ENCODE data around the gene SPRR2B.
"Not testable (repeated sequence)": the region's sequence is repeated elsewhere in the genome, so short reads cannot be mapped to it uniquely, and the experiment has no call there.

Gene SPRR2B

GRCh38 chr1:153071511-153071910, at the start of gene SPRR2B:
Gene SPRR2B, minus strand, starts transcription at chr1:153071611. Its CDS starts 772 bp downstream, at chr1:153070839.
- no peak for ATAC-seq
- Mint-ChIP-seq H3K4me1 (no peaks in the 10 kb centered on the region), H3K9me3 (no peaks in the 10 kb centered on the region), H3K27ac (no peak within 1 kb of the TSS), H3K4me3 (no peak within 1 kb of the TSS), H3K36me3 (no peaks in the 10 kb centered on the region)
- no peak for DNase-seq (ENCODE audit: low spot score in 2 of 2)

GRCh38 chr1:153120945-153121344, 49.5 kb upstream of the SPRR2B start:
- DNase-seq (ENCODE audit: low spot score in 2 of 2) (no peak), ATAC-seq (no peak)
- H3K9me3 Mint-ChIP-seq, result peaks cover 11% of the 10 kb centered on the region
- H3K4me3 Mint-ChIP-seq, result no peak overlapping the region
- H3K4me1 Mint-ChIP-seq, result no peaks in the 10 kb centered on the region
- no peak overlapping the region for H3K27ac Mint-ChIP-seq
- H3K36me3 Mint-ChIP-seq, result no peaks in the 10 kb centered on the region

GRCh38 chr1:153119491-153119971, 48.1 kb upstream of the SPRR2B start:
- no peak for DNase-seq (ENCODE audit: low spot score in 2 of 2)
- no peak overlapping the region for H3K27ac Mint-ChIP-seq
- no peaks in the 10 kb centered on the region for H3K4me1 Mint-ChIP-seq

GRCh38 chr1:153115264-153115663, 43.9 kb upstream of the SPRR2B start:
- DNase-seq (ENCODE audit: low spot score in 2 of 2); ATAC-seq; H3K4me1 Mint-ChIP-seq; H3K36me3 Mint-ChIP-seq; H3K9me3 Mint-ChIP-seq; H3K27ac Mint-ChIP-seq; H3K4me3 Mint-ChIP-seq: not testable (repeated sequence)

More at GRCh38 chr1:153119491-153119971, 48.1 kb upstream of the SPRR2B start:
- no peaks in the 10 kb centered on the region for H3K36me3 Mint-ChIP-seq
- H3K9me3 Mint-ChIP-seq, result peaks cover 2% of the 10 kb centered on the region
- H3K4me3 Mint-ChIP-seq, result no peak overlapping the region
- no peak for ATAC-seq

- Mint-ChIP-seq H3K36me3 (no peaks in the 10 kb centered on the region), H3K4me3 (no peak within 1 kb of the TSS), H3K4me1 (no peaks in the 10 kb centered on the region), H3K27ac (no peak within 1 kb of the TSS), H3K9me3 (no peaks in the 10 kb centered on the region)
- DNase-seq (ENCODE audit: low spot score in 2 of 2), result no peak
- ATAC-seq, result no peak
These were observed 42.0 kb upstream of the SPRR2B start, which contains the start of gene SPRR2F for GRCh38 chr1:153113416-153113815. Gene SPRR2F, minus strand, starts transcription at chr1:153113516. Its CDS starts 783 bp downstream, at chr1:153112733.

- not testable (repeated sequence) for H3K27ac Mint-ChIP-seq; DNase-seq (ENCODE audit: low spot score in 2 of 2); H3K36me3 Mint-ChIP-seq; H3K4me1 Mint-ChIP-seq; ATAC-seq; H3K4me3 Mint-ChIP-seq; H3K9me3 Mint-ChIP-seq
These were observed 41.0 kb upstream of the SPRR2B start for GRCh38 chr1:153112454-153112853.

GRCh38 chr1:153100245-153100644, 28.8 kb upstream of the SPRR2B start:
- H3K36me3 Mint-ChIP-seq, result no peaks in the 10 kb centered on the region
- no peak overlapping the region for H3K4me3 Mint-ChIP-seq
- DNase-seq (ENCODE audit: low spot score in 2 of 2), result no peak
- ATAC-seq, result no peak
- no peaks in the 10 kb centered on the region for H3K9me3 Mint-ChIP-seq
- no peak overlapping the region for H3K27ac Mint-ChIP-seq
- no peaks in the 10 kb centered on the region for H3K4me1 Mint-ChIP-seq

GRCh38 chr1:153099461-153100045, 28.1 kb upstream of the SPRR2B start:
- Mint-ChIP-seq H3K27ac (no peak overlapping the region), H3K9me3 (no peaks in the 10 kb centered on the region), H3K4me3 (no peak overlapping the region), H3K36me3 (no peaks in the 10 kb centered on the region), H3K4me1 (no peaks in the 10 kb centered on the region)
- no peak for DNase-seq (ENCODE audit: low spot score in 2 of 2)
- ATAC-seq, result no peak

- ATAC-seq (no peak), DNase-seq (ENCODE audit: low spot score in 2 of 2) (no peak)
- Mint-ChIP-seq H3K27ac (no peak overlapping the region), H3K4me3 (no peak overlapping the region), H3K4me1 (no peaks in the 10 kb centered on the region), H3K36me3 (no peaks in the 10 kb centered on the region), H3K9me3 (no peaks in the 10 kb centered on the region)
These were observed 24.4 kb upstream of the SPRR2B start for GRCh38 chr1:153095764-153096163.

- no peak within 1 kb of the TSS for H3K4me3 Mint-ChIP-seq
- DNase-seq (ENCODE audit: low spot score in 2 of 2), result no peak
- H3K27ac Mint-ChIP-seq, result no peak within 1 kb of the TSS
- H3K4me1 Mint-ChIP-seq, result no peaks in the 10 kb centered on the region
- ATAC-seq, result no peak
- no peaks in the 10 kb centered on the region for H3K9me3 Mint-ChIP-seq
- H3K36me3 Mint-ChIP-seq, result no peaks in the 10 kb centered on the region
These were observed 23.0 kb upstream of the SPRR2B start, which contains the start of gene SPRR2E for GRCh38 chr1:153094426-153094825. Gene SPRR2E, minus strand, starts transcription at chr1:153094526. Its CDS starts 775 bp downstream, at chr1:153093751.

- Mint-ChIP-seq H3K9me3 (no peaks in the 10 kb centered on the region), H3K36me3 (no peaks in the 10 kb centered on the region), H3K4me3 (no peak overlapping the region), H3K27ac (no peak overlapping the region), H3K4me1 (no peaks in the 10 kb centered on the region)
- ATAC-seq, result no peak
- no peak for DNase-seq (ENCODE audit: low spot score in 2 of 2)
These were observed 16.2 kb upstream of the SPRR2B start for GRCh38 chr1:153087652-153088051.

- ATAC-seq (no peak), DNase-seq (ENCODE audit: low spot score in 2 of 2) (no peak)
- H3K4me3 Mint-ChIP-seq, result no peak overlapping the region
- no peaks in the 10 kb centered on the region for H3K36me3 Mint-ChIP-seq
- H3K9me3 Mint-ChIP-seq, result peaks cover 5% of the 10 kb centered on the region
- no peaks in the 10 kb centered on the region for H3K4me1 Mint-ChIP-seq
- H3K27ac Mint-ChIP-seq, result no peak overlapping the region
These were observed 10.3 kb upstream of the SPRR2B start for GRCh38 chr1:153081736-153082135.

- H3K9me3 Mint-ChIP-seq, result no peaks in the 10 kb centered on the region
- no peak overlapping the region for H3K27ac Mint-ChIP-seq
- no peak for DNase-seq (ENCODE audit: low spot score in 2 of 2)
- H3K4me1 Mint-ChIP-seq, result no peaks in the 10 kb centered on the region
- H3K4me3 Mint-ChIP-seq, result no peak overlapping the region
- H3K36me3 Mint-ChIP-seq, result no peaks in the 10 kb centered on the region
- no peak for ATAC-seq
These were observed 1.7 kb upstream of the SPRR2B start for GRCh38 chr1:153072806-153073726.

GRCh38 chr1:153070243-153070642, 1.2 kb downstream of the SPRR2B start:
- Mint-ChIP-seq H3K36me3 (no peaks in the 10 kb centered on the region), H3K27ac (no peak overlapping the region), H3K9me3 (no peaks in the 10 kb centered on the region), H3K4me1 (no peaks in the 10 kb centered on the region), H3K4me3 (no peak overlapping the region)
- DNase-seq (ENCODE audit: low spot score in 2 of 2) (no peak), ATAC-seq (no peak)

GRCh38 chr1:153058826-153059784, 12.3 kb downstream of the SPRR2B start:
- no peak for ATAC-seq
- no peak overlapping the region for H3K27ac Mint-ChIP-seq
- H3K36me3 Mint-ChIP-seq, result no peaks in the 10 kb centered on the region
- no peaks in the 10 kb centered on the region for H3K4me1 Mint-ChIP-seq
- no peaks in the 10 kb centered on the region for H3K9me3 Mint-ChIP-seq
- H3K4me3 Mint-ChIP-seq, result no peak overlapping the region
- DNase-seq (ENCODE audit: low spot score in 2 of 2), result no peak

Measured in stimulated activated effector memory CD8-positive, alpha-beta T cell treated with anti-CD3 and anti-CD28 coated beads, Interleukin-12 subunit alpha, Interleukin-12 subunit beta, amount 100 ng/mL, for 72 hours (primary cell).